A673 (cell line): ENCODE measurements around the gene CPXM2.

Experiments used
- CTCF ChIP-seq: fragments of 300-800, 200-600 bp; sonication (generic); conservative IDR thresholded peaks from 2 replicates; pipeline ENCODE4 v1.5.1; 2017; ENCODE audit warnings: low read depth, mild to moderate bottlenecking, antibody characterized with exemption, low read length, moderate library complexity, mixed read lengths
- EZH2 ChIP-seq: fragments of 200-600 bp; sonication (generic); IDR thresholded peaks from 2 replicates; pipeline ENCODE4 v1.6.1; 2017; ENCODE audit warnings: borderline replicate concordance, low read depth, mild to moderate bottlenecking, mixed read lengths, antibody characterized with exemption, low read length; ENCODE audit not compliant: poor library complexity, severe bottlenecking

GRCh38 chr10:123741146-123741545, 150.5 kb downstream of the CPXM2 start:
- no peak for TF ChIP-seq CTCF
- no peak for TF ChIP-seq EZH2
